HepG2 (cell line): ENCODE data around the gene MAPK4. TPM values are rescaled to one million over a fixed set of nuclear protein-coding genes. Genes with fewer than 3 reads are reported as not detected.

Source experiments
- ARNT ChIP-seq: fragments of 450-650 bp; IDR thresholded peaks from 2 replicates; pipeline ENCODE4 v1.6.1; 2017
- BORCS8-MEF2B ChIP-seq: sonication (generic); formaldehyde crosslinking; IDR thresholded peaks from 2 replicates; pipeline ENCODE4 v1.8.0; 2022; ENCODE audit warnings: mild to moderate bottlenecking, missing genetic modification reagents
- CCDC6 ChIP-seq: sonication (generic); formaldehyde crosslinking; IDR thresholded peaks from 2 replicates; pipeline ENCODE4 v1.8.1; 2022; ENCODE audit warnings: mild to moderate bottlenecking, missing genetic modification reagents, moderate library complexity
- CENPX ChIP-seq: sonication (generic); formaldehyde crosslinking; IDR thresholded peaks from 2 replicates; pipeline ENCODE4 v1.9.0; 2021; ENCODE audit warnings: mild to moderate bottlenecking, missing genetic modification reagents, moderate library complexity
- CHCHD3 ChIP-seq: sonication (generic); formaldehyde crosslinking; IDR thresholded peaks from 2 replicates; pipeline ENCODE4 v1.8.0; 2022; ENCODE audit warnings: mild to moderate bottlenecking, missing genetic modification reagents, moderate library complexity
- FOSL2 ChIP-seq: sonication (generic); formaldehyde crosslinking; IDR thresholded peaks from 2 replicates; pipeline ENCODE4 v1.4.0; 2020; ENCODE audit warnings: missing genetic modification reagents
- HDAC6 ChIP-seq: fragments of 200-600 bp; sonication (generic); IDR thresholded peaks from 2 replicates; pipeline ENCODE4 v1.7.0; 2017; ENCODE audit warnings: mild to moderate bottlenecking, antibody characterized with exemption, low read length, low read depth
- ISX ChIP-seq: sonication (generic); formaldehyde crosslinking; conservative IDR thresholded peaks from 2 replicates; pipeline ENCODE4 v1.5.0; 2020; ENCODE audit warnings: missing genetic modification reagents
- KAT2B ChIP-seq: fragments of 150-350 bp; IDR thresholded peaks from 2 replicates; pipeline ENCODE4 v1.6.1; 2014; ENCODE audit warnings: low read depth, low read length, borderline replicate concordance
- KLF13 ChIP-seq: sonication (generic); formaldehyde crosslinking; IDR thresholded peaks from 2 replicates; pipeline ENCODE4 v1.4.0; 2020; ENCODE audit warnings: mild to moderate bottlenecking, missing genetic modification reagents
- MIER2 ChIP-seq: IDR thresholded peaks from 2 replicates; pipeline ENCODE4 v1.6.1; 2016; ENCODE audit warnings: missing biosample characterization, missing genetic modification reagents
- NR2F6 ChIP-seq, 2 experiments: IDR thresholded peaks; 2 replicates each; pipeline ENCODE4 v1.6.1; 2016; ENCODE audit warnings: antibody characterized with exemption in 1 of 2, mild to moderate bottlenecking in 1 of 2
- POLR2AphosphoS2 ChIP-seq: IDR thresholded peaks from 2 replicates; pipeline ENCODE4 v1.6.1; 2011; ENCODE audit warnings: low read depth, low read length, improper control_type of control experiment
- RBM39 ChIP-seq: fragments of 200-400 bp; formaldehyde crosslinking; IDR thresholded peaks from one replicate; pipeline ENCODE4 v1.6.1; 2018; ENCODE audit warnings: antibody characterized with exemption, mild to moderate bottlenecking, low read depth, low read length; ENCODE audit not compliant: poor library complexity, severe bottlenecking
- RXRA ChIP-seq: sonication (generic); formaldehyde crosslinking; IDR thresholded peaks from 2 replicates; pipeline ENCODE4 v1.5.1; 2020; ENCODE audit warnings: missing genetic modification reagents
- SMAD3 ChIP-seq: sonication (generic); formaldehyde crosslinking; IDR thresholded peaks from 2 replicates; pipeline ENCODE4 v1.4.0; 2020; ENCODE audit warnings: missing genetic modification reagents
- ZBTB1 ChIP-seq: sonication (generic); formaldehyde crosslinking; IDR thresholded peaks from 2 replicates; pipeline ENCODE4 v1.4.0; 2020; ENCODE audit warnings: missing genetic modification reagents, borderline replicate concordance
- ZBTB42 ChIP-seq: sonication (generic); formaldehyde crosslinking; IDR thresholded peaks from 2 replicates; pipeline ENCODE4 v1.5.0; 2020; ENCODE audit warnings: mild to moderate bottlenecking, missing genetic modification reagents
- ZBTB43 ChIP-seq: sonication (generic); formaldehyde crosslinking; conservative IDR thresholded peaks from 2 replicates; pipeline ENCODE4 v1.4.0; 2020; ENCODE audit warnings: missing genetic modification reagents
- ZBTB44 ChIP-seq: sonication (generic); formaldehyde crosslinking; IDR thresholded peaks from 2 replicates; pipeline ENCODE4 v1.4.0; 2020; ENCODE audit warnings: missing genetic modification reagents
- ZBTB49 ChIP-seq: sonication (generic); formaldehyde crosslinking; IDR thresholded peaks from 2 replicates; pipeline ENCODE4 v1.4.0; 2020; ENCODE audit warnings: missing genetic modification reagents, borderline replicate concordance
- ZFP36L2 ChIP-seq: sonication (generic); formaldehyde crosslinking; IDR thresholded peaks from 2 replicates; pipeline ENCODE4 v1.4.0; 2020; ENCODE audit warnings: missing genetic modification reagents
- ZFP37 ChIP-seq: sonication (generic); formaldehyde crosslinking; IDR thresholded peaks from 2 replicates; pipeline ENCODE4 v1.4.0; 2020; ENCODE audit warnings: missing genetic modification reagents, borderline replicate concordance
- ZNF430 ChIP-seq: sonication (generic); formaldehyde crosslinking; IDR thresholded peaks from 2 replicates; pipeline ENCODE4 v1.9.0; 2021; ENCODE audit warnings: mild to moderate bottlenecking, missing genetic modification reagents
- ZNF496 ChIP-seq: sonication (generic); formaldehyde crosslinking; IDR thresholded peaks from 2 replicates; pipeline ENCODE4 v1.8.1; 2023; ENCODE audit warnings: mild to moderate bottlenecking, moderate library complexity, missing genetic modification reagents; ENCODE audit not compliant: insufficient replicate concordance
- ZNF510 ChIP-seq: sonication (generic); formaldehyde crosslinking; IDR thresholded peaks from 2 replicates; pipeline ENCODE4 v1.4.0; 2020; ENCODE audit warnings: low read depth, mild to moderate bottlenecking, missing genetic modification reagents
- ZNF552 ChIP-seq: sonication (generic); formaldehyde crosslinking; IDR thresholded peaks from 2 replicates; pipeline ENCODE4 v1.9.0; 2022; ENCODE audit warnings: missing genetic modification reagents, mild to moderate bottlenecking, borderline replicate concordance
- ZNF563 ChIP-seq: sonication (generic); formaldehyde crosslinking; IDR thresholded peaks from 2 replicates; pipeline ENCODE4 v1.8.0; 2022; ENCODE audit warnings: mild to moderate bottlenecking, moderate library complexity, missing genetic modification reagents
- ZNF709 ChIP-seq: sonication (generic); formaldehyde crosslinking; IDR thresholded peaks from 2 replicates; pipeline ENCODE4 v1.5.0; 2020; ENCODE audit warnings: mild to moderate bottlenecking, missing genetic modification reagents
- ZNF766 ChIP-seq: sonication (generic); formaldehyde crosslinking; IDR thresholded peaks from 2 replicates; pipeline ENCODE4 v1.5.0; 2020; ENCODE audit warnings: missing genetic modification reagents, borderline replicate concordance
- polyA plus RNA-seq, 8 experiments: library from polyadenylated mRNA; depleted of rRNA in 3 of 8; stranded (reverse) in 7 of 8; unstranded in 1 of 8; fragments of >200 nt; fragmentation: Illumina TruSeq in 4 of 8; extraction: Trizol in 4 of 8; gene quantifications; 2 replicates each; pipeline versions ENCODE4 v1.2.1 to v1.2.3, GENCODE V29; 2011 to 2016; ENCODE audit warnings: low read depth in 4 of 8, missing spikeins in 1 of 8, mixed read lengths in 1 of 8; ENCODE audit not compliant: insufficient read depth in 1 of 8
- total RNA-seq, 5 experiments: library from RNA; depleted of rRNA; stranded (reverse); fragments of >200 nt; fragmentation: Illumina TruSeq; extraction: Trizol; gene quantifications; 2 replicates each; pipeline ENCODE4 v1.2.3, GENCODE V29; 2016; ENCODE audit warnings: low read depth in 1 of 5

MAPK4 gene
- total and polyA plus RNA-seq, 2 of the 13 experiments (the other 11 are each of a cell fraction or from before 2014, with no cell fraction given), result not detected

- TF ChIP-seq ZBTB44 (CRISPR knock-in tag), result no peak
- no peak for TF ChIP-seq SMAD3 (CRISPR knock-in tag)
- TF ChIP-seq NR2F6 (IDR thresholded peaks at IDR 0.05), result peak; percentile 98
- TF ChIP-seq NR2F6 (CRISPR knock-in tag; IDR thresholded peaks at IDR 0.05), result peak; percentile 92
- TF ChIP-seq ZNF563, result no peak
- no peak for TF ChIP-seq ZBTB1 (CRISPR knock-in tag)
- TF ChIP-seq ZBTB42 (CRISPR knock-in tag), result no peak
- no peak for TF ChIP-seq BORCS8-MEF2B (CRISPR knock-in tag)
- no peak for TF ChIP-seq CCDC6 (CRISPR knock-in tag)
- no peak for TF ChIP-seq KLF13 (CRISPR knock-in tag)
- TF ChIP-seq HDAC6, result no peak
- TF ChIP-seq ARNT, result no peak
- no peak for TF ChIP-seq ZNF709 (CRISPR knock-in tag)
- no peak for TF ChIP-seq ZBTB43 (CRISPR knock-in tag)
- TF ChIP-seq ZNF552 (CRISPR knock-in tag), result no peak
- TF ChIP-seq FOSL2 (CRISPR knock-in tag), result no peak
- TF ChIP-seq ZNF496 (CRISPR knock-in tag), result no peak
- no peak for TF ChIP-seq ZFP36L2 (CRISPR knock-in tag)
- no peak for TF ChIP-seq RBM39
- TF ChIP-seq KAT2B, result no peak
- TF ChIP-seq ISX (CRISPR knock-in tag), result no peak
- TF ChIP-seq ZFP37 (CRISPR knock-in tag), result no peak
- TF ChIP-seq ZNF766 (CRISPR knock-in tag), result peak; percentile 31; the same call in 1 of the 2 replicates
- TF ChIP-seq ZBTB49, result no peak
- TF ChIP-seq POLR2AphosphoS2, result no peak
- TF ChIP-seq CENPX (CRISPR knock-in tag), result no peak
- no peak for TF ChIP-seq MIER2 (CRISPR knock-in tag)
- no peak; the same call in 1 of the 2 replicates for TF ChIP-seq RXRA (CRISPR knock-in tag)
- 0 out of 2 replicates have a peak, but pooled peaks have one; percentile 30 for TF ChIP-seq ZNF430
- no peak for TF ChIP-seq ZNF510 (CRISPR knock-in tag)
- TF ChIP-seq CHCHD3 (CRISPR knock-in tag), result no peak
Observed at GRCh38 chr18:50737127-50737526, 177.2 kb downstream of the MAPK4 start (continued).
